ENCODE measurements around the gene PIK3CD.
"Not testable (repeated sequence)": the region's sequence is repeated elsewhere in the genome, so short reads cannot be mapped to it uniquely, and the experiment has no call there.

The PIK3CD gene

DNA sequence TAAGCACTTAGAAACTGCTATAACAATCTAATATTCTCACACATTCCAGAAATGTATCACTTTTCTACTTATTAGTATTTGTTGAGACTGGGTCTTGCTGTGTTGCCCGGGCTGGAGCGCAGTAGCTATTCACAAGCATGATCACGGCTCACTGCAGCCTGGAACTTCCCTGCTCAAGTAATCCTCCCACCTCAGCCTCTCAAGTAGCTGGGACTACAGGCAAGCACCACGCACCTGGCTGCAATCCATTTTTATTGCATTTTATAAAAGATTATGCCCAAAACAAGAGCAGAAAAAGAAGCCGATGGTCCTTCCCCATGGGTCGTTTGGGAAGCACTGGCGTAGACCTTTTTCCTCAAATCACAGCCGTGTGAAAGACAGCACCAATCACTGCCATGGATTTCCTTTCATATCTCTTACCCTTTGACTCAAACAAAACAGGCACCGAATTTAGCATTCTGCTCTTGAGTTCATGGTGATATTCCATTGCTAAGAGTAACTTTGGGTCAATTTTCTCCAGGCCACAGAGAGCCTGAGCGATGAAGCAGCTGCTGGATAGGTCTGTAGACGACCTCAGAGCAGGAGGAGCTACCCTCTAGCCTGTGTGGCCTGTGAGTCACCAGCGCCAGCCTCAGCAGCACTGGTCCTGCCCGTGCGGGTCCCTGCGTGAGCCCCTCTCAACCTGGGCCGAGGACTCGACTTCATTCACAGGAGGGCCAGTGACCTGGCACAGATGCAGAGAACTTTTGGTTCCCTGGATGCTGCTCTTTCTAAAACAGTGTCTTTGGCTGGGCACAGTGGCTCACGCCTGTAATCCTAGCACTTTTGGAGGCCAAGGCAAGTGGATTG lies 80.8 kb downstream of the PIK3CD start:
- no peaks in the 10 kb centered on the region for H3K27me3 Mint-ChIP-seq
- H3K27ac Mint-ChIP-seq = peak overlapping the region; percentile 8
- H3K9me3 Mint-ChIP-seq (ENCODE audit: low read depth) = no peaks in the 10 kb centered on the region
- no peak overlapping the region for H3K4me3 Mint-ChIP-seq
- peaks cover 5% of the 10 kb centered on the region for H3K36me3 Mint-ChIP-seq
- H3K4me1 Mint-ChIP-seq (ENCODE audit: low read depth) = peaks cover 53% of the 10 kb centered on the region

GRCh38 chr1:9733160-9733789 lies 81.7 kb downstream of the PIK3CD start:
- peak overlapping the region; percentile 80 for H3K27ac Mint-ChIP-seq
- no peaks in the 10 kb centered on the region for H3K27me3 Mint-ChIP-seq
- peaks cover 7% of the 10 kb centered on the region for H3K36me3 Mint-ChIP-seq
- H3K9me3 Mint-ChIP-seq (ENCODE audit: low read depth) = no peaks in the 10 kb centered on the region
- H3K4me1 Mint-ChIP-seq (ENCODE audit: low read depth) = peaks cover 51% of the 10 kb centered on the region
- H3K4me3 Mint-ChIP-seq = no peak overlapping the region

GRCh38 chr1:9735800-9736199 lies 84.3 kb downstream of the PIK3CD start:
- Mint-ChIP-seq H3K4me3 (no peak overlapping the region), H3K27me3 (no peaks in the 10 kb centered on the region), H3K9me3 (ENCODE audit: low read depth) (no peaks in the 10 kb centered on the region), H3K27ac (no peak overlapping the region), H3K4me1 (ENCODE audit: low read depth) (peaks cover 34% of the 10 kb centered on the region), H3K36me3 (peaks cover 5% of the 10 kb centered on the region)

DNA sequence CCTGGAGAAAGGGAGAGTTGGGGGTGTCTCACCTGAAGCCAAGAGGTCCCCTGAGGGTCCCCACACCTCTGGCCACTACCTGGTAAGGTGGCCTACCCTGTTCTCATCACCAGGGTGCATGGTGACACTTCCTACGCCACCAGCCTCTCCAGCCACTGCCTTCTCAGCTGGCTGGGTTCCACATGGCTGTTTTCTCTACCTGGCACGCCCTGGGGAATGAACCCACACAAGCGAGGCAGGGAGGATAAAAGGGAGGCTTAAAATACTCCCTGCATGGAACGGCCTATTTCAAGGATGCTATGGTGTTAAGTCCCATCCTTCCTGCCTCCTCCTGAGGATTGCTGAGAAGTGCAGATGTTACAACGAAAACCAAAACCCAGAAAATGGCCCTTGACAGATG lies 84.7 kb downstream of the PIK3CD start:
- H3K36me3 Mint-ChIP-seq = peaks cover 4% of the 10 kb centered on the region
- no peaks in the 10 kb centered on the region for H3K9me3 Mint-ChIP-seq (ENCODE audit: low read depth)
- H3K27me3 Mint-ChIP-seq = no peaks in the 10 kb centered on the region
- no peak overlapping the region for H3K4me3 Mint-ChIP-seq
- peaks cover 31% of the 10 kb centered on the region for H3K4me1 Mint-ChIP-seq (ENCODE audit: low read depth)
- H3K27ac Mint-ChIP-seq = peak overlapping the region; percentile 34

DNA sequence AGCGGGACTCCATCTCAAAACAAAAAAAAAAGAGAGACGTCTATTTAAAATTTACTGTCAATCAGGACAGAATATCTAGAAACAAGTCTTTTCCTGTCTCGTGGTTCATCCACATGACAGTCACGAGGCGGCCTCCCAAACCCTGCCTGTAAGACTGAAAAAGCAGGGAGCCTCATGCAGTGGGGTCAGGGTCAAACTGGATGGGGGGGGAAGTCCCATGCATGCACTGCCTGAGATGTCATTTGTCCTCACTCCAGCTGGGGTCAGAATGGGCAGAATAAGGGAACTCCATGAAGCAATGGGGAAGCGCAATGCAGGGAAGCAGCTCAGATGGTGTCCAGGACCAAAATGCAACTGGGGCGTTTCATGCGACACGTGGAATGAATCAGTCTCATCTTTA lies 85.5 kb downstream of the PIK3CD start:
- Mint-ChIP-seq H3K9me3 (ENCODE audit: low read depth) (no peaks in the 10 kb centered on the region), H3K4me1 (ENCODE audit: low read depth) (peaks cover 26% of the 10 kb centered on the region), H3K4me3 (no peak overlapping the region), H3K27me3 (no peaks in the 10 kb centered on the region), H3K36me3 (peaks cover 5% of the 10 kb centered on the region), H3K27ac (peak overlapping the region; percentile 46)

DNA sequence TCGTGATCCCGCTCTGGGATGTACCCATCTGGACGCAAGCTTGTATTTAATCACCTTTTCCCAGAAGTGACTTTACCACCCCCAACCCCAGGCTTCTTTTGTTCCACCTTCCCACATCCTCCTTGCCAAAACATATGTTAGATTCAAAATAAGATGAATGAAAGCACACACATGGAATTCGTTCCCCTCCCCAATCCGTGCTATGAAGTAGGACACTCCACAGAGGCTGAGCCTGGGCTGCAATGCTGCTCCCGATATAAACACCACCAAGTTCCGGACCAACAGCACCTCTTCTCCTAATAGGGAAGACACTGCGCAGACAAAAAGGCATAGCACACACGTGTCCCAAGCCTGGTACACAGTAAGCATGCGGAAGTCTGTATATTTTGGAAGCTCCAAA lies 86.1 kb downstream of the PIK3CD start:
- H3K4me3 Mint-ChIP-seq = no peak overlapping the region
- H3K27me3 Mint-ChIP-seq = no peaks in the 10 kb centered on the region
- H3K27ac Mint-ChIP-seq = peak overlapping the region; percentile 64
- peaks cover 4% of the 10 kb centered on the region for H3K36me3 Mint-ChIP-seq
- peaks cover 23% of the 10 kb centered on the region for H3K4me1 Mint-ChIP-seq (ENCODE audit: low read depth)
- H3K9me3 Mint-ChIP-seq (ENCODE audit: low read depth) = no peaks in the 10 kb centered on the region

DNA sequence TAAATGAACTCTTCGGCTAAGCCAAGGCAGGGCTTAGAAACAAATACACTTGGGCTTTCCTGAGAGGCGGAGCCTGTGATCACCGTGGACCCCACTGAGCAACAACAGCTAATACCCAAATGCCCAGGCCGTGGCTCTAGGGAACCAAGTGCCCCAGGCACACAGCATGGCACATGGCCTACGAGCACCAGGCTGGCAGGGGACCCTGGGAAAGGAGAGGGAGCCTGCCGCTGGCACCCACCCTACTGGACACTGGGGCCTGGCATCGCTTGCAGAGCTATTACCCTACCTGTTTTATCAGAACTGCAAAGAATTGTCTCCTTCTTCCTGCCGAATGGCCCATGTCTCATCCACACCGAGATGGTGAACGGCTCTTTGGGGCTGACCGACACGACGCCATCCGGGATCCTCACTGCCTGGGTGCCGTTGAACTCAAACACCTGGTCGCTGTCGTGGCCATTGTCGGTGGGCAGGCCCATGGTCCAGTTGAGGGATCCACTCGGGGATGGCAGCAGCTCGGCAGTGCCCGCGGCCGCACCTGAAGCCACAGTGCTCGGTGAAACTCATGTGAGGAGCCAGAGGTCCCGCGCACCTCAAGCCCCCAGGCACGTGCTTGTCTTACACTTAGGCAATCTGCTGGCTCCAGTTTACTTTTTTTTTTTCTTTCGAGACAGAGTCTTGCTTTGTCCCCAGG lies 92.7 kb downstream of the PIK3CD start:
- no peaks in the 10 kb centered on the region for H3K27me3 Mint-ChIP-seq
- H3K4me3 Mint-ChIP-seq = no peak overlapping the region
- H3K9me3 Mint-ChIP-seq (ENCODE audit: low read depth) = no peaks in the 10 kb centered on the region
- no peak overlapping the region for H3K27ac Mint-ChIP-seq
- no peaks in the 10 kb centered on the region for H3K4me1 Mint-ChIP-seq (ENCODE audit: low read depth)
- H3K36me3 Mint-ChIP-seq = peaks cover 4% of the 10 kb centered on the region

GRCh38 chr1:9746211-9746610 lies 94.7 kb downstream of the PIK3CD start:
- Mint-ChIP-seq H3K9me3 (ENCODE audit: low read depth) (no peaks in the 10 kb centered on the region), H3K4me1 (ENCODE audit: low read depth) (no peaks in the 10 kb centered on the region), H3K4me3 (no peak overlapping the region), H3K36me3 (peaks cover 4% of the 10 kb centered on the region), H3K27me3 (no peaks in the 10 kb centered on the region), H3K27ac (no peak overlapping the region)

DNA sequence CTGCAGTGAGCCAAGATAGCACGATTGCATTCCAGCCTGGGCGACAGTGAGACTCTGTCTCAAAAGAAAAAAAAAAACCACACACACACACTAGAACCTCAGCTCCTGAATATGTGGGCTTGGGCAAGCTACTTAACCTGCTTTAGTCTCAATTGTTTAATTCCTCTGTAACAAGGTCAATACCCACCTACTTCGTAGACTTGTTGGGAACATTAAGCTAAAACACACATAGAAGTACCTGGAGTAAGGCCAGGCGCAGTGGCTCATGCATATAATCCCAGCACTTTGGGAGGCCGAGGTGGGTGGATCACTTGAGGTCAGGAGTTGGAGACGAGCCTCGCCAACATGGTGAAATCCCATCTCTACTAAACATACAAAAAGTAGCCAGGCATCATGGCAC lies 95.1 kb downstream of the PIK3CD start:
- H3K27ac Mint-ChIP-seq = no peak overlapping the region
- H3K4me1 Mint-ChIP-seq (ENCODE audit: low read depth) = no peaks in the 10 kb centered on the region
- no peak overlapping the region for H3K4me3 Mint-ChIP-seq
- H3K9me3 Mint-ChIP-seq (ENCODE audit: low read depth) = no peaks in the 10 kb centered on the region
- H3K36me3 Mint-ChIP-seq = peaks cover 7% of the 10 kb centered on the region
- no peaks in the 10 kb centered on the region for H3K27me3 Mint-ChIP-seq

- H3K4me1 Mint-ChIP-seq (ENCODE audit: low read depth); H3K36me3 Mint-ChIP-seq; H3K27me3 Mint-ChIP-seq; H3K4me3 Mint-ChIP-seq; H3K9me3 Mint-ChIP-seq (ENCODE audit: low read depth); H3K27ac Mint-ChIP-seq: not testable (repeated sequence)
Observed at GRCh38 chr1:9748391-9748790, 96.9 kb downstream of the PIK3CD start.

GRCh38 chr1:9749361-9749760 lies 97.8 kb downstream of the PIK3CD start:
- Mint-ChIP-seq H3K4me1 (ENCODE audit: low read depth) (no peaks in the 10 kb centered on the region), H3K4me3 (no peak overlapping the region), H3K27ac (no peak overlapping the region), H3K9me3 (ENCODE audit: low read depth) (no peaks in the 10 kb centered on the region), H3K27me3 (no peaks in the 10 kb centered on the region), H3K36me3 (peaks cover 3% of the 10 kb centered on the region)

- Mint-ChIP-seq H3K4me3 (no peak overlapping the region), H3K9me3 (ENCODE audit: low read depth) (no peaks in the 10 kb centered on the region), H3K27me3 (no peaks in the 10 kb centered on the region), H3K4me1 (ENCODE audit: low read depth) (peaks cover 4% of the 10 kb centered on the region), H3K36me3 (peaks cover 8% of the 10 kb centered on the region), H3K27ac (no peak overlapping the region)
Observed at GRCh38 chr1:9751971-9752370, 100.4 kb downstream of the PIK3CD start.

DNA sequence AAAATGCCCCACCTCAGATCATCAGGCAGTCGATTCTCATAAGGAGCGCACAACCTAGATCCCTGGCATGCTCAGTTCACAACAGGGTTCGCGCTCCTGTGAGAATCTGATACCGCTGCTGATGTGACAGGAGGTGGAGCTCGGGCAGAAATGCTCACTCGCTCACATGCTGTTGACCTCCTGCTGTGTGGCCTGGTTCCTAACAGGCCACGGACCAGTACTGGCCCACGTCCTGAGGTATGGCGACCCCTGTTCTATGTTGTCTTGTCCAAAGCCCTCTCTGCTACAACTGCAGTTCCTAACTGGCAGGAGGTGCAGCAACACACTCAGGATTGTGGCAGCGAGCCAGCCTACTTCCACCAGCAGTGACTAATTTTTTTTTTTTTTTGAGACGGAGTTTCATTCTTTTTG lies 101.6 kb downstream of the PIK3CD start:
- H3K4me1 Mint-ChIP-seq (ENCODE audit: low read depth) = peaks cover 4% of the 10 kb centered on the region
- no peaks in the 10 kb centered on the region for H3K27me3 Mint-ChIP-seq

GRCh38 chr1:9755441-9755995 lies 104.0 kb downstream of the PIK3CD start:
- H3K27ac Mint-ChIP-seq = peak overlapping the region; percentile 11
- no peak overlapping the region for H3K4me3 Mint-ChIP-seq
- peaks cover 7% of the 10 kb centered on the region for H3K4me1 Mint-ChIP-seq (ENCODE audit: low read depth)
- peaks cover 8% of the 10 kb centered on the region for H3K36me3 Mint-ChIP-seq
- H3K9me3 Mint-ChIP-seq (ENCODE audit: low read depth) = no peaks in the 10 kb centered on the region
- H3K27me3 Mint-ChIP-seq = no peaks in the 10 kb centered on the region

More for the DNA sequence above, 101.6 kb downstream of the PIK3CD start:
- Mint-ChIP-seq H3K27ac (no peak overlapping the region), H3K9me3 (ENCODE audit: low read depth) (no peaks in the 10 kb centered on the region), H3K4me3 (no peak overlapping the region), H3K36me3 (peaks cover 8% of the 10 kb centered on the region)

- Mint-ChIP-seq H3K27me3 (no peaks in the 10 kb centered on the region), H3K4me1 (ENCODE audit: low read depth) (peaks cover 11% of the 10 kb centered on the region), H3K27ac (no peak overlapping the region), H3K4me3 (no peak overlapping the region), H3K9me3 (ENCODE audit: low read depth) (no peaks in the 10 kb centered on the region), H3K36me3 (peaks cover 5% of the 10 kb centered on the region)
Observed at GRCh38 chr1:9758559-9759121, 107.1 kb downstream of the PIK3CD start.

Data from activated naive CD8-positive, alpha-beta T cell (primary cell).